Transverse colon (tissue), 4 donors: Measurements from ENCODE around the gene VCP. TPM values are rescaled to one million over a fixed set of nuclear protein-coding genes. Genes with fewer than 3 reads are reported as not detected.

ENCODE experiments used
- DNase-seq: peaks from one replicate; pipeline ENCODE4 v3.0.0-alpha.2; 2019
- H3K27ac ChIP-seq, 4 donors: fragments of 200-600 bp; sonication (generic); 2 replicates each; pipeline ENCODE4 v1.5.1; 2016 to 2018; ENCODE audit warnings: inconsistent platforms in 4 of 4
- H3K27me3 ChIP-seq: fragments of 200-600 bp; sonication (generic); 2 replicates; pipeline ENCODE4 v1.5.1; 2017; ENCODE audit warnings: inconsistent platforms
- H3K36me3 ChIP-seq, 4 donors: fragments of 200-600 bp; sonication (generic); 2 replicates each; pipeline ENCODE4 v1.5.1; 2017 to 2019; ENCODE audit warnings: inconsistent platforms in 4 of 4
- H3K4me1 ChIP-seq, 4 donors: fragments of 200-600 bp; sonication (generic); 2 replicates each; pipeline ENCODE4 v1.5.1; 2017 to 2020; ENCODE audit warnings: inconsistent platforms in 4 of 4
- H3K4me3 ChIP-seq, 4 donors: fragments of 200-600 bp; sonication (generic); 1 replicate in 1 of 4; 2 replicates in 3 of 4; pipeline versions ENCODE4 v1.5.1 to v1.6.1; 2017 to 2019; ENCODE audit warnings: inconsistent platforms in 4 of 4
- H3K9me3 ChIP-seq, 2 donors: fragments of 200-600 bp; sonication (generic); 2 replicates each; pipeline ENCODE4 v1.5.1; 2017 to 2019; ENCODE audit warnings: inconsistent platforms in 2 of 2
- CTCF ChIP-seq, 5 experiments: fragments of 200-600 bp in 3 of 5; fragments of 450-650 bp in 2 of 5; sonication (generic) in 3 of 5; IDR thresholded peaks; 1 replicate in 2 of 5; 2 replicates in 3 of 5; pipeline ENCODE4 v1.5.1; 2016 to 2017; ENCODE audit warnings: antibody characterized with exemption in 5 of 5, inconsistent platforms in 3 of 5, mild to moderate bottlenecking in 2 of 5, moderate library complexity in 1 of 5
- EP300 ChIP-seq: sonication (generic); formaldehyde crosslinking; IDR thresholded peaks from one replicate; pipeline ENCODE4 v1.6.1; 2017; ENCODE audit warnings: antibody characterized with exemption, low read depth
- POLR2A ChIP-seq: fragments of 450-650 bp; IDR thresholded peaks from one replicate; pipeline ENCODE4 v1.6.1; 2016; ENCODE audit warnings: antibody characterized with exemption, mild to moderate bottlenecking, moderate library complexity
- POLR2AphosphoS5 ChIP-seq, 3 donors: sonication (generic); formaldehyde crosslinking; IDR thresholded peaks; one replicate each; pipeline ENCODE4 v1.6.1; 2016; ENCODE audit warnings: antibody characterized with exemption in 3 of 3
- WGBS, 2 donors: methylation state at CpG; one replicate each; pipeline ENCODE4 v1.1.5; 2018; ENCODE audit warnings: low coverage in 1 of 2; 5-methylcytosine and 5-hydroxymethylcytosine counted together
- in situ Hi-C, 4 donors: fragments of 200-750 bp; cut with MboI; loops; one replicate each; pipeline versions ENCODE4 v1.15.0 to v1.15.1; 2017; ENCODE audit warnings: low sequenced_read_pairs in 3 of 4, low pct_ligation_motif_present in 1 of 4, low pct_unique_long_range_greater_than_20kb in 1 of 4
- intact Hi-C: fragments of 100-400 bp; cut with DNase I; formaldehyde crosslinking; loops from one replicate; pipeline ENCODE4 v1.15.1; 2023; ENCODE audit warnings: low total_unique reads
- small RNA-seq, 4 donors: library from RNA; depleted of rRNA; stranded (forward); fragments of <200 nt; gene quantifications; one replicate each; pipeline ENCODE3, GENCODE V24; 2016
- total RNA-seq, 4 donors: library from RNA; depleted of rRNA; stranded (reverse); fragments of >200 nt; gene quantifications; one replicate each; pipeline ENCODE4 v1.1.0, GENCODE V29; 2016

The VCP gene
- total RNA-seq, 4 donors from 2014 or later: 45.3 to 196 (median 124) TPM

DNA sequence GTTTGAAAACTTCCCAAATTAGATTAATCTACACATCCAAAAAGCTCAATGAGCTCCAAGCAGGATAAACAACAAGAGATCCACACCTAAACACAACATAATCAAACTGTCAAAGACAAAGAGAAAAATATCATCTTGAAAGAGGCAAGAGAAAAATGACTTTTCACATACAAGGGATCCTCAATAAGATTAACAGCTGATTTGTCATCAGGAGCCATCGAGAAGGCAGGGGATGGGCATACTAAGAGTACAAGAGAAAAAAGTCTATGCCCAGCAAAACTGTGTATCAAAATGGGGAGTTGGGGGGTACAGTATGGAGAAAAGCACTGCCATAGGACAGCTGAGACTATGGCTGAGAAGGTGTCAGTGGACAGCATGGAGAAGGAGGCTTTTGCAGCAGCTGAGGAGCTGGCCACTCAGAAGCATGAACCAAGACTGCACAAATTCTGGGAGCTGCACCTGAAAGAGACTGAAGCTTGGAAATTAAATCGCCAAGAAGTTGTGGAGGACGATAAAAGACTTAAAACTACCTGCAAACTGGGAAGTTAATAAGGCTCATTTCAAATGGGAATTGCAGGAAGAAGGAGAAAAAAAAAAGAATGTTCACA is 62.0 kb downstream of the VCP start:
- in situ Hi-C loops: no loop called here
- H3K4me1 ChIP-seq: no peaks in the 10 kb centered on the region

More for the DNA sequence above, 62.0 kb downstream of the VCP start:
- Histone ChIP-seq H3K4me3 (no peak overlapping the region), H3K9me3 (peaks cover 12 to 23% of the 10 kb centered on the region in 2 donors), H3K27ac (no peak overlapping the region), H3K27me3 (no peaks in the 10 kb centered on the region), H3K36me3 (peaks cover 0 to 11% (median 5%) of the 10 kb centered on the region in 4 donors)
- no peak for DNase-seq
- intact Hi-C loops: no loop called here
- WGBS, 2 donors: 86 to 90% methylated on average over 3 of the region's 3 CpGs
- no peak for TF ChIP-seq EP300
- TF ChIP-seq CTCF (IDR thresholded peaks at IDR 0.05): no peak
- no peak for TF ChIP-seq POLR2AphosphoS5 (IDR thresholded peaks at IDR 0.05)
- no peak for TF ChIP-seq POLR2A

Small RNAs within 50 kb of the gene (small RNA-seq; reads per million reads assigned to genes)
- 0 reads per million in 4 donors for gene RN7SL338P

Other genes with a start within 250 kb of the VCP start
- gene PHF24, start 114.3 kb downstream of the VCP start, total RNA-seq: under 1 TPM in 2 of 4 donors, not detected in 2; 0.16 to 0.27 TPM
- 10 to 100 TPM in 2 of 4 donors, 1 to 10 TPM in 2; 4.1 to 22.5 (median 10.2) TPM for gene DNAJB5, start 82.9 kb downstream of the VCP start, total RNA-seq
- gene FANCG, start 7.3 kb upstream of the VCP start, total RNA-seq: 10 to 100 TPM in 3 of 4 donors, 1 to 10 TPM in 1; 6.6 to 90.0 (median 51.6) TPM
- 10 to 100 TPM; 19.1 to 50.1 (median 24.8) TPM for gene PIGO, start 24.0 kb upstream of the VCP start, total RNA-seq
- gene STOML2, start 30.5 kb upstream of the VCP start, total RNA-seq: 10 to 100 TPM; 36.7 to 99.1 (median 70.9) TPM
- gene ATOSB, start 43.2 kb upstream of the VCP start, total RNA-seq: 10 to 100 TPM; 23.9 to 30.0 (median 27.3) TPM
- 10 to 100 TPM; 52.1 to 67.0 (median 58.9) TPM for gene UNC13B, start 89.4 kb upstream of the VCP start, total RNA-seq